GM18867 (cell line): Measurements from ENCODE around the gene ZFPM1.
"Not testable (repeated sequence)": the region's sequence is repeated elsewhere in the genome, so short reads cannot be mapped to it uniquely, and the experiment has no call there.

Source experiments
- ATAC-seq: cut with Tn5 transposase; IDR thresholded peaks from one replicate; pipeline ENCODE4 v1.9.1; 2021; ENCODE audit warnings: mild to moderate bottlenecking, moderate library complexity; ENCODE audit not compliant: unreplicated experiment

ZFPM1 gene

DNA sequence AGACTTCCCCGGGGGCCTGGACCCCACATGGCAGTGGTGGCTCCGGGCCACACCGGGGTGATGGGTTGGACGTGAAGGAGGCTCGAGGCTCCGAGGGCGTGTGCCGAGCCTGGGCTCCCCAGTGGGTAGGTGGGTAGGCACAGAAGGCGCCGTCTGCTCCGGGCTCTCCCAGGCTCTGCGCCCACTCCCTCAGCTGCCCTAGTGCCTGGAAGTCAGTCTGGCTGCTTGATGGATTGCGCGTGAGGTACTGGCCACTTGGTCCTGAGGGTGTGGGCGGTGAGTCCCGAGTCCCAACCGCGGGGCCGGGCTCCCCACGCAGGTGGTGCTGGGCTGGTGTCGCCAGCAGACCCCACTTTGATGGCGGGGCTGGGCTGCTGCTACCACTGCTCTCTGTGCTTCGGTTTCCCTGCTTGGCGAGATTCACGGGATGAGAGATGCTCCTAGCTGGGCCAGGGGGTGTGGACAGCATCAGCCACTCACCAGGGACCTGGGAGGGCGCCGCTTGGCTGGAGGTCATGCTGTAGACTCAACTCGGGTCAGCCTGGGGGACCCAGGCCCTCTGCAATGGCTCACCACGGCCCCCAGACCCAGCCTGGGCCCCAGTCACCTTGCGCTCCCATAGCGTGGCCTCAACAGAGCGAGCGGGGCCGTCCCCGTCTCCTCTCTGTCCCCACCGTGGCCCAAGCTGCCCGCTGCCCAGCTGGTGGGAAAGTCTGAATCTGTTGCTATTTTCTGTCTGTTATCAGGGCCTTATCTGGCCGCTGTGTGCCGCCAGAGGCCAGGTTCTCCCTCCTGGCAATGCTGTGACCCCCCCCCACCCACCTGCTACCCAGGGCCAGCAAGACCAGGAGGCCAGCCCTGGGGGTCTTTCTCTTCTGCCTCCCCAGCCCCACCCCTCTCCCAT lies 26.1 kb downstream of the ZFPM1 start:
- ATAC-seq: no peak

- no peak for ATAC-seq
Observed at GRCh38 chr16:88479793-88480760, 27.0 kb downstream of the ZFPM1 start.

DNA sequence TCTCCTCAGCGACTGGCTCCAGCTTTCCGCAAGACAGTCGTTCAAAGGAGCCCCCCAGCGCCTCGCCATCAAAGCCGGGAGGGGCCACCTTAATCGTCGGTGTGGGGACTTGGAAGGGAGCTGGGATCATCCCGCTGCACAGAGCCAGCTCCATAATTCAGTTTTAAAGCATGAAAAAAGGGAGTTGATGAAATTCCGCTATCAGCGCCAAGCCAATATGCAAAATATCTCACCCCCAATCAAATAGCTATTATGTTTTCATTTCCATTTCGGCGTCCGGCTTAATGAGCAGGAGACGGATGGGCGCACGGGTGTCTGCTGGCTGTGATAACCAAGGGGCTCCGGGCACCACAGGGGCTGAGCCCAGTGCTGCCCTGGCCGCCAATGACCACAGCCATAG lies 27.7 kb downstream of the ZFPM1 start:
- no peak for ATAC-seq

- ATAC-seq: no peak
Observed at GRCh38 chr16:88481851-88482250, 28.8 kb downstream of the ZFPM1 start.

DNA sequence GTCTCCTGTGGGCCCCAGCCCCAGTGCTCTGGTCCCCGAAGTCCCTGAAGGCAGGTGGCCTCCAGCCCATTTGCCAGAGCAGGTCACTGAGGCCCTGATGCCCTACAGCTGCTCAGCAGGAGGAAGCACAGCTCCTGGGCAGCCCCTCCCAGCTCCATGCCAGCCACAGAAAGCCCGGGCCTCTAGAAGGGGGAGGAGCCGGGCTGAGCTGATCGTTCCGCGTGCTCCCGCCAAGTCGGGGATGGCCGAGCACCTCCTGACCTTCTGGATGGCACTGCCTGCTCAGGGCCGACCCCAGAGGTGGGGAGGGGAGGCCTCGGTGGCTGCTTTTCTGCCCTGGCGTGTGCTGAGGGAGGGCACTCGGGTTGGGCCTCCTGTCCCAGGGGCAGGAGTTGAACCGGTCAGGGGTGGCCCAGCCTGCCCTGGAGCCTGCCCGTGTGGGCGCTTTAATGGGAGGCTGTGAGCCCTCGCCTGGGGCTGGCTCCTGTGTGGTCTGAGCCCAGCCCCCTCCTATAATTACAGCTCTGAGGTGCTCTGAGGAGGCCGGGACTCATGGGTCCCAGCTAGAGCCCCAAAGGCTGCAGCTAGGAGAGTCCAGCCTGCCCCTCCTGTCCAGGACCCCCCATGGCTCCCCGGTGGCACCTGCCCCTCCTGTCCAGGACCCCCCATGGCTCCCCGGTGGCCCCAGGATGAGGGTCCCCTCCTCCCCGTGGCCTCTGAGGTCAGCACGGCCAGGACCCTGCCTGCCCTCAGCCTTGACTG lies 29.7 kb downstream of the ZFPM1 start:
- no peak for ATAC-seq

DNA sequence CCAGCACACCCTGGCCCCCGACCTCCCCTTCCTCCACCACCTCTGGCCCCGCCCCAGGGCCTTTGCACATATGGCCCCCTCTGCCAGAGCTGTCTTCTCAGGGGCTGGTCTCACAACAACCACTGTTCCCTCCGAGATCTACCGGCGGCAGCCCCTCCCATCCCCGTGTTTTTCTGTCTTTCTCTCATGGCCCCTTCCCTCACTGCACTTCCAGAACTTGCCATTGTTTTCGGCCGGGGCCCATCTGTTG lies 30.2 kb downstream of the ZFPM1 start:
- no peak for ATAC-seq

GRCh38 chr16:88484505-88485365 lies 31.7 kb downstream of the ZFPM1 start:
- ATAC-seq: no peak

DNA sequence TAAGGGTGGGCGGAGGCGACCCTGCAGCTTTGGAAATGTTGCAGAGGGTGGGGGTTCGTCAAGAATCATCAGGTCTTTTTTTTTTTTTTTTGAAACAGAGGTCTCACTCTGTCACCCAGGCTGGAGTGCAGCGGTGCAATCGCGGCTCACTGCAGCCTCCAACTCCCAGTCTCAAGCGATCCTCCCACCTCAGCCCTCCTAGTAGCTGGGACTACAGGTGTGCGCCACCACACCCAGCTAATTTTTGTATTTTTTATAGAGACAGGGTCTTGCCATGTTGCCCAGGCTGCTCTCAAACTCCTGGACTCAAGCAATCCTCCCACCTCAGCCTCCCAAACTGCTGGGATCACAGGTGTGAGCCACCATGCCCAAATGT lies 32.3 kb downstream of the ZFPM1 start:
- not testable (repeated sequence) for ATAC-seq

DNA sequence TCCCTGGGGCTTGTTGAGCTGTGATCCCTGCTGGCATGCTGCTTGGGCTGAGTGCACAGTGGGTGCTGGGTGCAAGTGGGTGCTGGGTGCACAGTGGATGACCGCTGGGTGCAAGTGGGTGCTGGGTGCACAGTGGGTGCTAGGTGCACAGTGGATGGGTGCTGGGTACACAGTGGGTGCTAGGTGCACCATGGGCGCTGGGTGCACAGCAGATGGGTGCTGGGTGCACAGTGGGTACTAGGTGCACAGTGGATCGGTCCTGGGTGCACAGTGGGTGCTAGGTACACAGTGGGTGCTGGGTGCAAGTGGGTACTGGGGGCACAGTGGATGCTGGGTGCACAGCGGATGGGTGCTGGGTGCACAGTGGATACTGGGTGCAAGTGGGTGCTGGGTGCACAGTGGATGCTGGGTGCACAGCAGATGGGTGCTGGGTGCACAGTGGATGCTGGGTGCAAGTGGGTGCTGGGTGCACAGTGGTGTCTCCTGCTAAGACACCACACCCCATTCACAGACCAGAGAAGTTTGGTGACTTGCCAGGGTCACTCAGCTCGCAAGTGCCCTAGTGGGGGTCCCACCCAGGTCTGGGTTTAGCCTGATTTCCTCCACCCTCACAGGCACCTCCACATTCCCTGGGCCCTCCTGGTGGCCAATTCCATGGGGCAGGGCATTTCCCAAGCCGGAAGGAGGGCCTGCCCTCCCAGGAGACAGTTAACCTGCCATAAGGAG lies 33.5 kb downstream of the ZFPM1 start:
- no peak for ATAC-seq

- ATAC-seq: no peak
Observed at GRCh38 chr16:88487124-88487432, 34.0 kb downstream of the ZFPM1 start.

GRCh38 chr16:88487920-88488851 lies 35.1 kb downstream of the ZFPM1 start:
- no peak for ATAC-seq

DNA sequence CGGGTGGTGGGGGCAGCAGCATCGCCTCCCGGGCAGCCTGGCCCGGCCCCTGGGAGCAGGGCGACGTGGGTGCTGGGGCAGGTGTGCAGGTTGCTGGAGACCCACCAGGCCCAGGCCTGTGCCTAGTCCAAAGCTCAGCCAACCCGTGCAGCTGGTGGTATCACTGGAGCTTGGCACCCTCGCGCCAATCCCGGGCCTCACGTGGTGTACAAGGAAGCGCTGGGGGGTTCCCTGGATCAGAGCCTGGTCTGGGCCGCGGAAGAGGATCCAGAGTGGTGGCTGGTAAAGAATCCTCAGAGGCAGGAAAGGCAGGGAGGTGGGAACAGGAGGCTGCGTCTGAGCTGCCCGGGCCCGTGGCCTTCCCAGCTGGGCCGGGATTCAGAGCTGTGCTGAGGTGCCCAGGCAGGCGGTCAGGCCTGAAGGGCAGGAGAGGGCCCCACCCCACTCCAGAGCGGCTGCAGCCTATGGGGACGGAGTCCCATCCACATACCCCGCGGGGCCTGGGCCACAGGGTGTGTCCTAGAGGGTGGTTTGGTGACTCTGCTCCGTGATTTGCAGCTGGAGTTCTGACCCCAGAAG lies 36.2 kb downstream of the ZFPM1 start:
- ATAC-seq: no peak

DNA sequence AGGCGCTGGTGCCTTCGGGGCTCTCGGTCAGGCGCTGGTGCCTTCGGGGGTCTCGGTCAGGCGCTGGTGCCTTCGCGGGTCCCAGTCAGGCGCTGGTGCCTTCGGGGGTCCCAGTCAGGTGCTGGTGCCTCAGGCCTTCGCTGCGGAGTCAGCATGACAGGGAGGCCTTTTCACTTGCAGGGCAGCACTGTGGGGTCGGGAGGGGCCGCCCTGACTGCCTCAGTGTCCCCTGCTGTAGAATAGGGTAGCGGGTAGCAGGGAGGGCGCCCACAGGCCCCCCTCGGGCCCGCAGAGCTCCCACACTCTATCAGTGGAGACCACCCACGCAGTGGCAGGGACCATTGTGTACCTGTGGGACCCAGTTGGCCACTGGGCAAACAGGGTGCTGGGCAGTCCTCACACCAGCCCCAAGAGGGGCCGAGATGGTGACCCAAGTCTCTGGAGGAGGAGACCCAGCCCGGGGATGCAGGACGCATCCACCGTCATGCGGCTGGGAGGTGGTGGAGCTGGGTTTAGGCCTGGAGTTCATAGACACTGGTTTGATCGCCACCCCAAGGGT lies 38.0 kb downstream of the ZFPM1 start:
- no peak for ATAC-seq

DNA sequence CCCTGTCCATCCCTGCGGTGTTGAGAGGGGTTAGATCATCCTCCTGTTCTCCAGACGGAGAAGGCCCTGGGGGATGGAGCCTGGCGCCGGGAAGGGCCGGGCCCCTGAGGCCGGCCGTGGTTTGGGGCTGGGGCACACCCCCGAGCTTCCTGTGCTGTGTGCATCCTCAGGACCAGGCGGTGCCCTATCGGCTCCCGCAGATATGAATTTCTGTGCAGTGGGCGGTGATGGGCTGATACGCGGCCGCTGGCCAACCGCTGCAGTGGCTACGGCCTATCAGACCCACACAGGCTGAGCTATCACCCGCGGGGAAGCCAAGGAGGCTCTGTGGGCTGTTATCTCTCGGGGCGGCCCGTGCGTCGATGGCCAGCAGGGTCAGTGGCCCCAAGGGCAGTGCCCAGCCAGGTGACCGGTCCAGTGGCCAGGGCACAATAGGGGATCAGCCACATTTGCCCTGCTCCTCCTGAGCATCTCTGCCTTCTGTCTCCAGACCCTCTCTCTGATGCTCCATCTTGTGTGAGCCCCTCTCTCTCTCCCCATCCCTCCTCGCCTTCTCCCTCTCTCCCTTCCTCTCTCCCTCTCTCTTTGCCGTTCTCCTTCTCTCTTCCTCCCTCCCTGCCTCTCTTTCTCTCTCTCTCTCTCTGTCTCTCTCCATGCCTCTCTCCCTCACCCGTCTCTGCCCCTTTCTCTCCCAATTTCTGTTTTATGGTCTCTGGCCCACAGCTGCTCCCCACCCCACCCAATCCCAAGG lies 38.7 kb downstream of the ZFPM1 start:
- ATAC-seq: no peak

DNA sequence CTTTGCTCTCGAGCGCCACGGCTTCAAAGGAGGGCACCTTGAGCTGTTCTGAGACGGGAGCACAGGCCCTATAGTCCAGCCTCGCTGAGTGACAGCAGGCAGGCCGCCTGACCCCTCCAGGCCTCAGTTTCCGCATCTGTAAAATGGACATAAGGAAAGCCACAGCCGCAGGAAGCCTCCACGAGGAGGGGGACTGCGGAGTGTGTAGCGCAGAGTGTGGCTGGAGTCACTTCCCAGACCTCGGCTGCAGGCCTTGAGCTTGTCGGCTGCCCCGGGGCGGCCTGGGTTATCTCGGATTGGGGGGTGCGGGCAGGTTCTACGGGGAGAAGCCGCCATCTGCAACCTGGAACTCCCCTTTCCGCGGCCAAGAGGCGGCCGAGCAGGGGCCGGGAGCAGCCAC lies 40.8 kb downstream of the ZFPM1 start:
- ATAC-seq: no peak

DNA sequence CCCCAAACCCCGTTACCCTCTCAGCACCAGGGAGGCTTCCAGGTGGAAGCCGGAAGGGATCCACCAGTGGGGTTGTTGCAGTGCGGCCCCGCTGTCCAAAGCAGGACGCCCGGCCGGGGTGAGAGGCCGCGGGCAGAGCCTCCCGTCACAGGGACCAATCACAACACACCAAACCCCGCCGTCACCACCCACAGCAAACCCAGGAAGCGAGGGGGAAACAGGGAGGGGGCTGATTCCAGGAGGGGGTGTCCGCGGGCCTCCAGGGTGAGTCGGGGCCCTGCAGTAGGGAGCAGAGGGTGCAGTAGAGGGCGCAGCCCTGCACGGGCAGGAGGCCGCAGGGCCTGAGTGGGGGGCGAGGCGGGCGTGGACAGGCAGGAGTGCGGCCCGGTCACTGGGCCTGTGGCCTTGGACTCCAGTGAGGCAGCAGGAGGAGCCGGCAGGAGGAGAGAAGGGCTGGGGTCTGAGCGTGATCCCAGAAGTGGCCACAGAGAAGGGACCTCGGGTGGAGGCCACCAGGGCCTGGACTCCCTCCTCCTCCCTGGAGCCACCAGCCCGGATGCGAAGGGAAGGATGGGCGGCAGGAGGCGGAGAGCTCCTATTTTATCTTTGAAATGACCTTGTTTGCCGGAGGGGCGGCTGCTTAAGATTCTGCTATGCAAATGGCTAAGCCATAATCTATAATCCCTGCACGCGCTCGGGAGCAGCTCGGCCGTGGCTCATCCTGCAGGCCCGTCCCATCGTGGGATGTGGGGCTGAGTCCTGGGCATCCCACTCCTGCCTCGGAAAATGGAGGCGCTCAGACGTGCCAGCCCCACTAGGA lies 41.5 kb downstream of the ZFPM1 start:
- ATAC-seq: no peak
